NCI-H446 (cell line): ENCODE data around the gene PM20D1.
"Not testable (repeated sequence)": the region's sequence is repeated elsewhere in the genome, so short reads cannot be mapped to it uniquely, and the experiment has no call there.

ENCODE experiments used
- DNase-seq, 2 experiments: peaks; one replicate each; lab custom pipeline; 2025; lab: John Stamatoyannopoulos, UW

PM20D1 gene

DNA sequence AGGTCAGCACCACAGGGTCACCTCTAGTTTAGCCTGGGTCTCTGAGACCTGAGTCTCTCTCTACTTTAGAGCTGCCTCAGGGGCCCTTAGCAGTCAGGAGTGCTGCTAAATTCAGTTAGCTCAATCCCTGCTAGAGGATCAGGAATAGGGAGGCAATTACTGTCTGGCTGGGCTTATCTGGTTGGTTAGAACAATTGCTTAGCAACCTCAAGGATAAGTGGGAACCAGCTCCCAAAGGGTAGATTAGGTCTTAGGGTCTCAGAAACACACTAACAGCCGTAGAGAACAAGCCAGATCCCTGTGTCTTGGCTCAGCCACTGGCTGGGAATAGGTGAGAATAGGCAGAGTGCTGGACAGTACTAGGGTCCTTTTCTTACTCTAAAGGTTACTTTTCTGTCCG lies 7.7 kb downstream of the PM20D1 start:
- no peak for DNase-seq

DNA sequence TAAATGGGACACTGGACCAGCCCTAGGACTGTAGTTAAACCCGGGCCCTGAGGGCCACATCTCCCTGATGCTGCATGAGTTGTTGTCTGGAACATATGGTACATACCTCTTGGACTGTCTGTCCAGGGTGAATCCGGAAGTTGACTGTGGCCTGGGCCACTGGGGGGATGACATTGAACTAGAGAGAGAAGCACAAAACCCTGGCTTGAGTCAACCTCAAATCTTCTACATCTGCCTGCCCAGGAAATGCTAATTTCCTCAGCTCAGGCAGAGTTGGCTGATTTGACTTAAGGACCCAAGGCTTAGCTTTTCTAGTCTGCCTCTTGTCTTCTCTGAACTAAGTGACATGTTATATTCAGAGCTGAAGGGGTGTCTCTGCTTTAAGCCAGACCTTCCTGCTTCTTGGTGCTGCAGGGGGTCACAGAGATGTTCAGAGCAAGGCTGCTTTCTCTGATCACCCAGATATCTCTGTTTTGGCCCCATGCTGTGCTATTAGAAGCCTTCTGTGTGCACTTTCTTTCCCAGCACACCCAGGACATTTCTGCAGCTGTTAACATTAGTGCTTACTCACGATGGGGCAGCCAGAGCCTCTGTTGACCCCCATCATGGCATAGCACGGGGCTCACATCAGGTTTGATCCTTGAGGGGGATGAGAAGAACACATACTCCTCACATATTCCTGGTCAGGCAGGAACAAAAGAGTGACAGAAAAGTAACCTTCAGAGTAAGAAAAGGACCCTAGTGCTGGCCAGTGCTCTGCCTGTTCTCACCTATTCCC lies 9.6 kb downstream of the PM20D1 start:
- DNase-seq: no peak

DNA sequence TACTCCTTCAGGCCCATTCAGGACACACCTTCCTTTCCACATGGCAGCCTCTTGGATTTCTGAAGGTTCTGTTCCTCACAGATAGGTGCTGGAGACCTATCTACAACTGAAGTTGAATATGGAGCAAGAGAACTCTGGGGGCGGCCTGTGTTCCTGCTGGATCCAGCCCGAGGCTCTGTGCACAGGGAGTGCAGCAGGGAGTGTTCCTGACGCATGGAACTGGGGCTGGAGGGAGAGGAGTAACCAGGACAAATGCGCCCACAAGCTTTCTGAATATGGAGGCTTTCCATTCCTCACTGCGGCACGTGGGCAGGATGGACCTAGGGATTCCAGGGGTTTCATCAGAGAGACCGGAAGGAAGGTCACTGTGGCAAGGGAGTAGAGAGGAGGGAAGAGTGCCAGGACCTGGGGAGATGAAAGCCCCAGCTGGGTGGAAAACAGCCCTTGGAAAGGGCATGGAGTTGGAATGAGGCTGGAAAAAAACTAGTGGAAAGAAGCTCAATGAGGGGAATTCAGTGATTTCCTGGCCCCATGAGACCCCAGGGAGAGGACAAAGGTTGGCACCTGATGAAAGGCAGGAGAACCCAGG lies 12.5 kb downstream of the PM20D1 start:
- no peak for DNase-seq

DNA sequence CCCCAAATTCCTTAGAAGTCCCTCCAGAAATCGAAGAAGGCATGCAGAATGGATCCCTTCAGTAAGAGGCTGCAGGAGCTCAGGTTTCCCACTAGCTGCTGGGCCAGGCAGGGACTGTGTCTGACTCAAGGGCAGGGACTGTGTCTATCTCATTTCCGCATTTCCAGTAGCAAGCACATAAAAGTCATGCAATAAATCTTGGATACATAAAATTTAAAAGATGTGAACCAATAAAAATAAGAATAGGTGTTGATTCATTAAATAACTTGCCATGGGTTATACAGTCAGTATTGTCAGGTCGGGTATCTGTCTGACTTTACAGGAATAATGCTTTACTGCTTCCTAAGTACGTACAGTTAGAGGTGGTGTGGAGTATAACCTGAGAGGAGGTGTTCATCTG lies 15.2 kb downstream of the PM20D1 start:
- DNase-seq: no peak

DNA sequence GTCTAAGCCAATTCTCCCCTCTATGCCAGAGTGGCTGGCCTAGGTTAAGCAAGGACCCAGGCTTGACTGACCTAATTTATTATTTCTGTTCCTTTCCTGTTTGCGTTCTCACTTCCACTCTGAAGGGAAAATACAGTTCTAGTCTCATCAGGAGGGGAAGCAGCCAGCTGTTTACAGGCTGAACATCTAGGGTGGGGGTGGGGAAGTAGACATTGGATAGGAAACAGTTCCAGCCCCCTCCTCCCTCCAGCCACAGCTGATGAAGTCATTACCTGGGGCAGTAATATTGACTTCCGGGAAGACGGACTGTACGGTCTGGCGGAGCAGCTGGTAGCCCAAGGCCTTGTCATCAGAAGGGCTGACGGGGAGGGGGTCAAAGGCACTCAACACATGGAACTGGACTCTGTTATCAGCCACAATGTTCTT lies 17.6 kb downstream of the PM20D1 start:
- no peak for DNase-seq

DNA sequence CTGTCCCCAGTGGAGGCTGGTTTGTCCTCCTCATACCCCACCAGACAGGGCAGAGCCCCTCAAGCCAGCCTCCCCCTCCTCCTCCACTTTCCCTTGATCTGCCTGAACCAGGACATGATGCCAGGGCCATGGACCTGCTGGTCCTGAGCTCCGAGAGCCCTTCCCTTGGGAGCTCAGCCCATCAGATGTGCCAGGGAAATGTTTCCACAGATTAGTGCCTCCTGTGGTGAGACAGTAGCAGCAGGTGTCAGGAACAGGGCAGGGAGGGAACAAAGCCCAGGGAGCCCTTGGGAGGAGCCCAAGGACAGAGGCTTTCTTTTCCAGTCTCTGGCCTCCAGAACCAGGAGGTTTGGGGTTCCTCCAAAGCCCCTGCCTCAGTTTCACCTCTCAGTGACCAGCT lies 22.3 kb downstream of the PM20D1 start:
- no peak for DNase-seq

DNA sequence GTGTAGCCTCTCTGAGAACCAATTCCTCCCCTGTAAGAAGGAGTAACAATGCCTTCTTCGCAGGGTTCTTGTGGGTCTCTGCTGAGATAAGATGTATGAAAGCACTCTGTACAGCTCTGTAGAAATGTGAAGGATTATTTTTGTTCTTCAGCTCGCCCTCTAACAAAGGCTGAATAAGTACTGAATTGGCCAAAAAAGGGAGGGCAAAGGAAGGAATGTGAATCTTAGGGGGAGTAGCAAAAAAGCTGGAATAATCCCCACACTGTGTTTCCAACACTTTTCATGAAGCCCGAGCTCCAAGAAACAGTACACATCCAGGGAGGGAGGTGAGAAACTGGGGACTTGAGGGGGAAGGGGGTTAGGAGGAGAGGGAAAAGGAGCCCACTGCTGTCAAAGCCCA lies 22.9 kb downstream of the PM20D1 start:
- DNase-seq: no peak

DNA sequence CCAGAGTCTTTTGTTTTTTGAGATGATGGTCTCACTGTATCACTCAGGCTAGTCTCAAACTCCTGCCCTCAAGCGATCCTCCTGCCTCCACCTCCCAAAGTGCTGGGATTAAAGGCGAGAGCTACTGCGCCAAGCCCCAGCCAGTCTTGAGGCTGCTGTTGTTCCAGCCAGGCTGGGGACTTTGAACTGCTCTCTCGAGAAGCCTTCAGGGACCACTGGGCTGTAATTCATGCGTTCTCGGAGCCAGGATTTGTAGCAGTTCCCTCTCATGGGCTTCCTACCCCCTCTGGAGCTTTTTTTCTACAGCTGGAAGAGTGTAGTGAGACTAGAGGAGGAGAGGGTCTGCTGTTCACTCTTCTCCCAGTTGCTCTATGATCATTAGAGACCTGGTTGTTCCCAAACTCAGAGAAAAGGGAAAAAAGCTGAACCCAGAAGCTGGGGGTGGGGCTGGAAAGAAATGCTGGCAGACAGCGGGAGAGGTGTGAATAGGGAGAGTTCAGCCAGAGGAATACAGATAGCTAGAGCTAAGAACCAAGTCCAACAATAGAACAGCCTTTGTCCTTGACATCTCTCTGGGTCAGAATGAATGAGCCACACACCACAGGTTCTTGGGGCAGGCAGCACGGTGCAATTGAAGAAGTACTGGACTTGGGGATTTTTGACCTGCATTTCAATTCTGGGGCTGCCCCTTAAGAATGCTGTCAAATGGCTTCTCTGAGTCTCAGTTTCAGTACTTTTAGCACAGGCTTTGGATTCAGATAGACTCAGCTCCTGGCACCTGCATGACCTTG lies 23.7 kb downstream of the PM20D1 start:
- no peak for DNase-seq

DNA sequence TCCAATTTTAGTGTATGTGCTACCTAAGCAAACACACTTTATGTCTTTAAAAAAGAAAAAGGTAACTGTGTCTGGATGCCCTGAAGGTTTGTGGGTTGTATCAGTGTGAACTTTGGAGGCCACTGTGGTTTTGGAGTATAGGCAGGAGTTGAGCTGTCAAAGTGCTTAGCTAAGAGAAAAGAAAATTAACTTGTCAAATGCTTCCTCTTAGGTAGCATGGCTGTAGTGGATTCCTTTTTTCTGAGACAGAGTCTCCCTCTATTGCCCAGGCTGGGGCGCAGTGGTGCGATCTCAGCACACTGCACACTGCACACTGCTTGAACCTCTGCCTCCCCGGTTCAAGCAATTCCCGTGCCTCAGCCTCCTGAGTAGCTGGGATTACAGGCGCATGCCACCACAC lies 25.8 kb downstream of the PM20D1 start:
- DNase-seq: no peak

DNA sequence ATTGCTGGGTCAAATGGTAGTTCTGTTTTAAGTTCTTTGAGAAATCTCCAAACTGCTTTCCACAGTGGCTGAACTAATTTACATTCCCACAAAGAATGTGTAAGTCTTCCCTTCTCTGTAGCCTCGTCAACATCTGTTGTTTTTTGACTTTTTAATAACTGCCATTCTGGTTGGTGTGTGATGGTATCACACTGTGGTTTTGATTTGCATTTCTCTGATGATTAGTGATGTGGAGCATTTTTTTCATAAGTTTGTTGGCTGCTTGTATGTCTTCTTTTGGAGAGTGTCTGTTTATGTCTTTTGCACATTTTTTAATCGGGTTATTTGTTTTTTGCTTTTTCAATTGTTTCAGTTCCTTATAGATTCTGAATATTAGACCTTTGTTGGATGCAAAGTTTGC lies 26.7 kb downstream of the PM20D1 start:
- DNase-seq: not testable (repeated sequence)

DNA sequence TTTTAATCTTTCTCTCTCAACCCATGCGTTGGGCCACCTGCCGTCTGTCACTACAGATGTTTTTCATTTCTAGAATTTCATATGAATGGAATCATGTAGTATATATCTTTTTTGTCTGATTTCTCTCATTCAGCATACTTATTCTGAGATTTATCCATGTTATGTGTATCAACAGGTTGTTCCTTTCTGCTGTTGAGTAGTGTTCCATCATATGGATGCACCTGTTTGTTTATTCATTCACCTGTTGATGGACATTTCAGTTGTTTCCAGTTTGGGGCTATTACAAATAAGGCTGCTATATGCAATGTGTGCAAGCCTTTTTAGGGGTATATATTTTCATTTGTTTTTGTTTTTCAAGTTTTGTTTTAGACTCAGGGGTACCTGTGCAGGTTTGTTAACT lies 27.5 kb downstream of the PM20D1 start:
- DNase-seq: no peak

DNA sequence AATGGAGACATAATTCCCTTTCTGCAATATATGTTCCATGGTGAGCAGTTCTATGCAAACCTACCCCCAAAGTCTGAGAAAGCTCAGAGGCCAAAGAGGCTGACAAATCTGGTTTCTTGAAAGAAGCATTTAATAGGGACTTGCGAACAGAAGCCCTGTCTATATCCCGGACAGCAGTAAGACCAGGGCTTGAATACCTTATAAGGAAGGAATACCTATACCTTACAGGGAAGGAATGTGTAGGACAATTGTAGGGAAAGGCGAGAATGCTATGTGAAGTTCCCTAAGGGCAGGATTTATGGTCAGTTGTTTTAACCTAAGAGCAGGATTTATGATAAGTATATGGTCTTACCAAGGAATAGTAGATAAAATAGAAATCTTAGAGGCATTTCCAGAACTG lies 31.9 kb downstream of the PM20D1 start:
- no peak for DNase-seq

DNA sequence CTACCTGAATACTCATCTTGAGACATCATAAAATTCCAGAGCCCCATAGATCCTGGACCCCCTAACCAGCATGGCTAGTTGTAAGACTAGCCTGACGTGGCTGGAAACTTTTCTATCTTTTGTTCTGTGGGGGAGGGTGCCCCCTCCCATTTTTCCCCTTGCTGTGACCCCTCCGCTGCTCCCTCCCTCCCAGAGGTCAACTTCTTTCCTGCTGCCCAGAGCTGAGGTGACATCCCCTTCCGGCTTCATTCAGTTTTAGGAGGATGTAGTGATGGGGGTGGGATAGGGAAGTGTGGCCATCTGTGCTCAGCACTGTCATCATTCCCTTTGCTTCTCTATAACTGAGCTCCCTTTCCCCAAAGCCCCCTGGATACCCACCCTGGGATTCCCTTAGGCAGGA lies 32.6 kb downstream of the PM20D1 start:
- no peak for DNase-seq

DNA sequence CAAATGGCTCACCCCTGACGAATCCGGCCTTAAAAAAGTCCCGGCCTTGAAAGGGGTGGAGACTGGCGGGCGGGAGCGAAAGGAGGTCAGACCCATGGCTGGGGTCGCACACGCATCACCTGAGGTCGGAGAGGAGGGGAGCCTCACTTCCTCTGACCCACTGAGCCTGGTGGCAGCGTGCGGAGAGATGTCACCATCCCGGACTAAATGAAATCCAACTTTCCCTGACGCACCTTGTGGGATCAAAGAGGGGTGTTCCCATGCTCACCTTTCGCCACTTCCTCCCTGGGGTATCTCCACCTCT lies 36.2 kb downstream of the PM20D1 start:
- DNase-seq: no peak

DNA sequence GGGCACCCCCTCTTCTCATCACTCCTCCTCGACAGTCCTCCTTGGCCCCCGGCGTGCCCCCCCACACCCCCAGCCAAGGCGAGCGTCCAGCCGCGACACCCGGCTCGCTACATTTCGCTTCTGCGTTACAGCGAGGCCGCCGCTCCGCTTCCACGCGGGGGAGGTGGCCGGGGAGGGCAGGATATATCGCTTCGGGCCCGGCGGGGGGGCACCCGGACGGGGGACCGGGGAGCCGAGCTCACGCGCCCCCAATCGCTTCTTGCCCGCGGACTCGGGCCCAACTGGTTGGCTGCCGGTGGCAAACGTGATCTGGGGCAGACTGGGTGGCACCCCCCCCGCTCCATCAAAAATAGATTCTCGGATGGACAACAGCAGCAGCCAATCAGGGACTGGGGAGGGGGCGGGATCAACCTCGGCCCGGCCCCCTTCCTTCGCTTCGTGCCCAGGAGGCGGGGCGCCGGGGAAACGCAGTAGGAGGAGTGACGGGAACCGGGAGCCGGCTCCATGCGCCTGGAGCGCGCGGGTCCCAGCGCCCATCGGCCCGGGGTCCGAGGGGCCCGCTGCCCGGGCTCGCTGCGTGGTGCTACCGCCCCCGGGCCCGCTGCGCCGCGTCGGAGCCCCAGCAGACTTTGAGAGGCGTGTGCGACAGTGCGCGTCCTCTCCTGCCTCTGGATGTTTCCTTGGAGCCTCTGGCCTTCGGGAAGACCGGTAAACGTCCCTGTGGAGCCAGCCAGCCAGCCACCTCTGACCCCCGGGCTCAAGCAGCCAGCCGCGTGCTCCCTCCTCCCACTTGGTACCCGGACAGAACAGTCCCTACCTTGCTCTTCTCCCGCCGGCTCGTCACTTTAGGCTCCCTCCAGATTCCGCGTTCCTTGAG lies 36.8 kb downstream of the PM20D1 start, which contains the start of gene SLC41A1:
Gene SLC41A1 (minus strand): TSS at position 321 of the 877 bp plus-strand sequence. CDS start 2,757 bp downstream, outside the sequence.
- peak; percentile 88 to 96 for DNase-seq

DNA sequence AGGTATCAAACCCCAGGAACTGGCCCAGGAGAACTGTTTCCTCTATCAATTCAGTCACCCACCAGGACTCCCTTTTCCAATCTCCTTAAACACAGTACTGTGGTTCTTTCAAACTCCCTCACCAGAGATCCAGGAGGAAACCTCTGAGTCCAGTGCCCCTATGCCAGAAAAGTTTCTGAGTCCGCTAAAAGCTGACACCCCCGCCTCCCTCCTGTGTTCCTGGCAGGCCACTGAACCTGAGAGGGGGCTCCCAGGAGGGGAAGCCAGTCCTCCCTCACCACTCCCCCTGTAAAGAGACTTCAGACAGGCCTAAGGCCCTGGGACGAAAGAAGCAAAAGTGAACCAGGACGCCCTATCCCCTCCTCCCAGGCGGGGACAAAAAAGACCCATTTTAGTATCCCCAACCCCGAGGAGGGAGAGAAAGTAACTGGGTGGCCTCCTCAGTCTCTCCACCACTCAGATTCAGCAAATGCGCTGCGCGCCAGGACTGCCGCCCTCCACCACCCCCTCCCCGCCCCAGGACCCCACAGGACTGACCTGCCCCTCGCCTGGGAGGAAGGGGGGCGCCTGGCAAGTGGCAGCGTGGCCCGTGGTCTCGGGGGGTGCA lies 37.6 kb downstream of the PM20D1 start:
- no peak for DNase-seq

DNA sequence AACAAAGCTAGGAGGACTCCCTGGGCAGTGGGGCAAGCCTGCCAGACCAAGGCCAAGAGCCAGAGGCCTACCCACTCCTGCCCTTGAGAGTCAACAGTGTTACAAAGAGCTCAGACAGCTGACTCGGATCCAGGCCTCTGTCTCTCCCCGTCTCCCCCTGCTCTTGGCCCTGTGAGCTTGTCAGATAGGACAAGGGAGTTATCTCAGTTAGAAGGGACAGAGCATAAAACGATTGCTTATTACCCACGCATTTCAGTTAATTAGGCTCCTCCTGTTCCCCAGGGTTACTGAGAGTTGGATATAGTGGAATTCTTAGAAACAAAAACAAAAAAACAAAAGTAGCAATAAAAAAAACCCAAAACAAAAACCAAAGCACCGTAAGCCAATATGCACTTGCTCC lies 38.3 kb downstream of the PM20D1 start:
- DNase-seq: no peak

DNA sequence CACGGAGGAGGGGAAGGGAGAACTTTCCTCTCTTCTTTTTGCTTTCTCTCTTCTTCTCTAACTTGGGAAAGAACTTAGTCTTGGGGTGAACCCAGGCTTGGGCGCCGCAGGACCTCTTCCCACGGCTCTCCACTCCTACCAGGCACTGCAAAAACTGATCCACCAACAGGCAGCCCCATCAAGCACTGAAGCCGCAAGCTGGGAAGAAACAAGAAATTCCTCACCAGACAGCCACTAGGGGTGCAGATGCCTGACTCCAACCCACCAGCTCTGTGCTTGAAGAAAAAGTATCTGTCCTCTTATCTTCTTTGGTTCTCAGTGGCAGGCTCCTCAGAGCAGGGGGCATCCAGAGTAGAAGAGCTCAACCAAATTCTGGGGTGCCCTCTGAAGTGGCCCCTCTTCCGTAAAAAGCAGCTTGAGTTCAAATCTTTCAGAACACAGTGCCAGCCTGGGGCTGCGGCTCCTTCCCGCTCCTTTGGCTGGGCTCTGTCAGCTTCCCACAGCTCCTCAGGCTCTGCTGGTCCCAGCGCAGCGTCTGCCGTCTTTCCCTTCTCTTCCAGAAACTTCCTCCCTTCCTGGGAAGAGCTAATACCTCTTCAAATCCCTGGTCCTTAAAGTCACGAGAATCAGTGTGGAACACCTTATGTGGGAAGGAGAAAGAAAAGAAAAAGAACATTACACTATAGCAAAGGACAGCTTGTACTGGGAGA lies 39.3 kb downstream of the PM20D1 start:
- no peak for DNase-seq

DNA sequence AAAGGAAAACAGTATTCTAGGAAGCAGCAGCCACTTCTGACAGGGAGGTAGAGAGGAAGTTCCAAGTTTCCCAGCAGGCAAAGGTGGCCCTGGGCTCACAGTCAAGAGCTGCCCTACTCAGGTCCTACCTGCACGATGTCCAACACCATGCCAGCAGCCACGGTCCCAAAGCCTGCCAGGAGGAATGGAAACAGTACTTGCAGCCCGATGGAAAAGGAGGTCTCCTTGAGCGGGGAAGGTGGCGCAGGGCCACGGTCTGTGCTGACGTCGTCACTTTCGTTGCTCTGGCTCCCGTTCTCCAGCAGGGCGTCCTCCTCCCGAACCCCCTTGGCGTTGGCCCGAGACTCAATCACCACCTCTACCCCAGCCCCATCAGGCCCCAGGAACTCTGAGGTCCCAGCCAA lies 40.0 kb downstream of the PM20D1 start:
- no peak for DNase-seq

DNA sequence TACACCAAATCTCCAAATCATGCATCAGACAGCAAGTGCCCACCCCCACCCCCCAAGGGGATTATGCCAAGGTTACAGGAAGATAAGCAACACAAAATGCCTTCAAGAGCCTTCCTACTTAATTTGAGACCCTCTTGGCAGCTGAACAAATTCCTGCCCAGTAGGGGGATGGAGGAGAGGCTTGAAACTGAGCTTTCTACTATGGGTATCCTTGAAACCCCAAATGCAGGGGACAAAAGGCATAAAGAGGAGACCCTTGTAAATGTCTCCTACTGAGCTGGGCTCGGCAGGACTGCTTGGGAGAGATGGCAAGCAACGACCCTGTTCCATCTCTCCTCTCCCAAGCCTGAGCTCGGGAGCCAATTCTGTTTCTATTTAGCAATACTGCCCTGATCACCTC lies 40.5 kb downstream of the PM20D1 start:
- DNase-seq: no peak

DNA sequence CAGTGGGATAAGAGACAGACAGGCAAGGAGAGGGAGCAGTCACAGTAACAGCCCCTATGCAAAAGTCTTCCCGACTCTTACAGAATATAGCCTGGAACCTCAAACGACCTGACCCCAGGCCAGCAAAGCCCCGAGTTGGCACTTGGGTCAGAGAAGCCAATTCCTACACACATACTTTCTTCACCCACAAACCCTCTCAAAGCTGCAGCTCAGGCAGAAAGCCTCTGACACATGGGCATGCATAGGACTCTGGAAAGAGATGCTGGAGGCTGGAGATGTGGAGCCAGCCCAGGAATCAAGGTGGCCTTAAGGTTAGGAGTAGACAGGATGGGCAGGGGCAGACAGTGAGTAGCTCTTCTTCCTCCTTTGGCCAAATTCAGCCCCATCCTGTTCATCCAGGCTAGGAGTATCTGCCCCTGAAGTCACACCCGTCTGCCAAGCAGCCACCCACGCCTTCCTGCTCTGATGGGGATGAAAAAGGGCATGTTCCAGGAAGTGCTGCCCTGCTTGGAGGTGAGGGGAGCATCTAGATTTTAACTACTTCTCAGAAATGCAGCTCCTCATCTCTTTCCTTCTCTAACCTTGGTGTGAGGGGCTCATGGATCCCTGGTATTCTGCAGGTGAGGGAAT lies 44.7 kb downstream of the PM20D1 start:
- DNase-seq: no peak
